ENCODE data around the gene SLC25A13. TPM values are rescaled to one million over a fixed set of nuclear protein-coding genes. Genes with fewer than 3 reads are reported as not detected.

SLC25A13 gene
- total and polyA plus RNA-seq, 8 donors, result 20.2 to 41.2 (median 25.1) TPM

DNA sequence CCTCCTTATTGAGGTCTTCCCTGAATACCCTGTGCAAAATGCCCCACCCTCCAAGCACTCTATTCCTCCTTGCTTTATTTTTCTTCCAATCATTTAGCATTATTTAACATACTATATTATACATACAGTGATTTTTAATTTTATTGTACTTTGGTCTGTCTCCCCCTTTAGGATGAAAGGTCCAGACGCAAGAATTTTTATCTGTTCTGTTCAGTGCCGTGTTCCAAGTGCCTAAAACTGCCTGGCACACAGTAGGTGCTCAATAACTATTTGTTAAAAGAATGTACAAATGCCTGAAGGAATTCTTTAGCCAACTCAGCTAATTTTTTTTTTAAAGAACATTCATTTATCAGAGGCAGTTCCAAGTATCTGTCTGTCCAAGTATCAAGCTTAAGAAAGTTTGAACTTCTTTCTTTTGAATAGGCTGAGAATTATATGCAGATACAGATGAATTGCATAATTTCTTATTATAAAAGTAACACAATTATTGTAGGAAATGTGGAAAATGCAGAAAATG is 34.1 kb upstream of the SLC25A13 start:
- Histone ChIP-seq H3K9me3 (no peaks in the 10 kb centered on the region), H3K27me3 (no peaks in the 10 kb centered on the region), H3K4me3 (no peak overlapping the region), H3K4me1 (no peaks in the 10 kb centered on the region), H3K36me3 (no peaks in the 10 kb centered on the region), H3K27ac (no peak overlapping the region)
- intact Hi-C loops (cut with DNase I), result no loop called here
- DNase-seq (no peak), ATAC-seq (no peak)
- TF ChIP-seq, protein P1, sequence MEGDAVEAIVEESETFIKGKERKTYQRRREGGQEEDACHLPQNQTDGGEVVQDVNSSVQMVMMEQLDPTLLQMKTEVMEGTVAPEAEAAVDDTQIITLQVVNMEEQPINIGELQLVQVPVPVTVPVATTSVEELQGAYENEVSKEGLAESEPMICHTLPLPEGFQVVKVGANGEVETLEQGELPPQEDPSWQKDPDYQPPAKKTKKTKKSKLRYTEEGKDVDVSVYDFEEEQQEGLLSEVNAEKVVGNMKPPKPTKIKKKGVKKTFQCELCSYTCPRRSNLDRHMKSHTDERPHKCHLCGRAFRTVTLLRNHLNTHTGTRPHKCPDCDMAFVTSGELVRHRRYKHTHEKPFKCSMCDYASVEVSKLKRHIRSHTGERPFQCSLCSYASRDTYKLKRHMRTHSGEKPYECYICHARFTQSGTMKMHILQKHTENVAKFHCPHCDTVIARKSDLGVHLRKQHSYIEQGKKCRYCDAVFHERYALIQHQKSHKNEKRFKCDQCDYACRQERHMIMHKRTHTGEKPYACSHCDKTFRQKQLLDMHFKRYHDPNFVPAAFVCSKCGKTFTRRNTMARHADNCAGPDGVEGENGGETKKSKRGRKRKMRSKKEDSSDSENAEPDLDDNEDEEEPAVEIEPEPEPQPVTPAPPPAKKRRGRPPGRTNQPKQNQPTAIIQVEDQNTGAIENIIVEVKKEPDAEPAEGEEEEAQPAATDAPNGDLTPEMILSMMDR (IDR thresholded peaks at IDR 0.05), result no peak

DNA sequence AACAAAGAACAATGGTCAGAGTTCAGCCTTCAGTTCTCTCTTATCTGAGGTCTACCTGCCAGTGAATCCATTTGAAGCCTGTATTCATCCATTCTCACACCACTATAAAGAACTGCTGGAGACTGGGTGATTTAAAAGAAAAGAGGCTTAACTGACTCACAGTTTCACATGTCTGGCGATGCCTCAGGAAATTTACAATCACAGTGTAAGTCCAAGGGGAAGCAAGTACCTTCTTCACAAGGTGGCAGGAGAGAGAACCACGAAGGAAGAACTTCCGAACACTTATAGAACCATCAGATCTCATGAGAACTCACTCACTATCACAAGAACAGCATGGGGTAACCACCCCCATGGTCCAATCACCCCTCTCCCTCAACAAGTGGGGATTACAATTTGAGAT is 33.0 kb upstream of the SLC25A13 start:
- no peaks in the 10 kb centered on the region for H3K9me3 ChIP-seq
- H3K4me3 ChIP-seq, result no peak overlapping the region
- no peak for DNase-seq
- no peaks in the 10 kb centered on the region for H3K27me3 ChIP-seq
- intact Hi-C loops (cut with DNase I), result no loop called here
- H3K36me3 ChIP-seq, result no peaks in the 10 kb centered on the region
- no peak overlapping the region for H3K27ac ChIP-seq
- ATAC-seq, result no peak
- TF ChIP-seq, protein P1 (IDR thresholded peaks at IDR 0.05), result no peak
- no peaks in the 10 kb centered on the region for H3K4me1 ChIP-seq

DNA sequence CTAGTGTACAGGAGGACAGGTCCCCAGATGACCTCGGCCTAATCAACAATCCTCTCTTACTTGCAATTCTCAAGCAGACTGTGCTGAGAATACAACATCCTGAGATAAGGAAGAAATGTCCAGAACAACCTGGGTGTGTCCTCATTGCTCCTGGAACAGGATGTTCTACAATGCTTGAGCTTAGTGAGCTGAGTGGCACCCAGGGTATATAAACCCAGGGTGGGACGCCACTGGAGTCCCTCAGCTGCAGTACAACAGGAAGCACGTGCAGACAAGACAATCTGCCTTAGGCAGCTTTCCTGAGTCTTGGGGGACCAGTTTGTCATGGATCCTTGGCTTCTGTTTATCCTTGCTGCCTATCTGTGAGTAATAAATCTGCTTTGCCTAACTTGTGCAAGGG is 27.7 kb upstream of the SLC25A13 start:
- Histone ChIP-seq H3K36me3 (no peaks in the 10 kb centered on the region), H3K27ac (no peak overlapping the region), H3K4me1 (no peaks in the 10 kb centered on the region), H3K4me3 (no peak overlapping the region), H3K27me3 (no peaks in the 10 kb centered on the region), H3K9me3 (no peaks in the 10 kb centered on the region)
- intact Hi-C loops (cut with DNase I), result no loop called here
- TF ChIP-seq, protein P1 (IDR thresholded peaks at IDR 0.05), result no peak
- ATAC-seq, result peak; percentile 47
- no peak for DNase-seq

DNA sequence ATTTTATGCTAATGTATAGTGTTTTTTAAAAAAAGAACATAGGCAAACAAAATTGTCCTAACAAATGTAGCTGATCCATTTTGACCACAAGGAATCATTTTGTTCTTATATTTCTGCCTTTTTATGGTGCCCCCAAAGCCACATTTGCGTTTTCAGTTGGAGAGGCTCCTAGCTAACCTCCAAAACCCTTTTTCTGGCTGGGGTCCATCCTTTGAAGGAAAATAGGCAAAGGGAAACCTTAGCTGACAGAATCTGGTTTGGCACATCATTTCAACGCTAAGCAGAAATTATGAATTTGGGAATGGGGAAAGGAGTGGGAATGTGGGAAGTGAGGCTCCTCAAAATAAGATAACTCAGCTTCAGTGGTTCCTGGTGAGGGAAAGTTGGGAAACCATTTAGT is 25.6 kb upstream of the SLC25A13 start:
- no peak overlapping the region for H3K4me3 ChIP-seq
- ATAC-seq, result no peak
- TF ChIP-seq, protein P1 (IDR thresholded peaks at IDR 0.05), result no peak
- intact Hi-C loops (cut with DNase I), result no loop called here
- H3K27me3 ChIP-seq, result no peaks in the 10 kb centered on the region
- H3K27ac ChIP-seq, result no peak overlapping the region
- H3K4me1 ChIP-seq, result no peaks in the 10 kb centered on the region
- DNase-seq, result no peak
- H3K9me3 ChIP-seq, result no peaks in the 10 kb centered on the region
- H3K36me3 ChIP-seq, result no peaks in the 10 kb centered on the region

DNA sequence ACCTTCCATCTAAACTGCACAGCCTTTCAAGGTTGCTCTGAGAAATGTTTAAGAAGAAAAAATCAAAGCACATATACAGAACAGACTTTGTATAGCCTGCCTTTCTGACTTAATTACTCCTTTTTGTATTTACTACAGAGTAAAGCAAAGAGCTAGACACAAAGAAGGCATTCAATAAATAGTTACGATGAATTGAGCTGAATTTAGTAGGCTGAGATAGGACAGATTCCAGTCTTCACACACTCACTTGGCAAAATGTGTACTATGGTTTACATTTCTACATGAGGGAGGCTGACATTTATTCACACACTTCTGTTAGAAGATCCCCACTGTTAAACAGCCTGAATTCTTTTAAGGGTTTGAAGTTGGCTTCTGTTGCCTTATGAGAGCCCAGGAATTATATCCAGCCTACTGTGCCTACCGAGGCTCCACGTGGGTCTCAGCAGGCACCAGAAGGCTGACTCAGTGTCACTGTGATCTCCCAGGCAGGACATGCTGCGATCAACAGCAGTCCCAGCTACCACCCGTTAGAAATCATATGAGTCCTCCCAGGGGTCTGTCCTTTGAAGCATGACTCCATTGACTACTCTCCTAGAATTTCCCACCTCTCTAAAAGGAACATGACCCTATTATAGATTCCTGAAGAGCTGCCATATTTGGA is 24.5 kb upstream of the SLC25A13 start:
- intact Hi-C loops (cut with DNase I), result no loop called here
- Histone ChIP-seq H3K27me3 (no peaks in the 10 kb centered on the region), H3K4me3 (no peak overlapping the region), H3K4me1 (no peaks in the 10 kb centered on the region), H3K9me3 (no peaks in the 10 kb centered on the region), H3K27ac (no peak overlapping the region), H3K36me3 (no peaks in the 10 kb centered on the region)
- DNase-seq (no peak), ATAC-seq (no peak)
- TF ChIP-seq, protein P1 (IDR thresholded peaks at IDR 0.05), result no peak

All from left lung (tissue), 10 donors.